Renal pelvis (tissue), 4 donors: Measurements from ENCODE around the gene ANKRD29. TPM values are rescaled to one million over a fixed set of nuclear protein-coding genes. Genes with fewer than 3 reads are reported as not detected.
A peak's percentile ranks its signal among the peaks of the same experiment; 100 is the strongest.
"Not testable (repeated sequence)": the region's sequence is repeated elsewhere in the genome, so short reads cannot be mapped to it uniquely, and the experiment has no call there.

Source experiments
- DNase-seq: peaks from one replicate; pipeline ENCODE4 v3.0.0-alpha.2; 2013
- polyA plus RNA-seq, 3 donors: library from polyadenylated mRNA; unstranded; fragments of 120-200 nt; gene quantifications; one replicate each; pipeline ENCODE4 v1.2.1, GENCODE V29; 2013; ENCODE audit not compliant: insufficient read length in 3 of 3

Gene ANKRD29
- polyA plus RNA-seq, 3 donors = 0.58 to 1.1 (median 0.96) TPM

- DNase-seq = no peak
These were observed 46.5 kb downstream of the ANKRD29 start for GRCh38 chr18:23616258-23616657.

- no peak for DNase-seq
These were observed 47.8 kb downstream of the ANKRD29 start for GRCh38 chr18:23614891-23615290.

- no peak for DNase-seq
These were observed 48.3 kb downstream of the ANKRD29 start for GRCh38 chr18:23614413-23614812.

GRCh38 chr18:23613091-23613475, 49.6 kb downstream of the ANKRD29 start:
- DNase-seq = not testable (repeated sequence)

GRCh38 chr18:23612434-23613090, 50.1 kb downstream of the ANKRD29 start:
- no peak for DNase-seq

GRCh38 chr18:23609390-23610023, 53.2 kb downstream of the ANKRD29 start:
- no peak for DNase-seq

- no peak for DNase-seq
These were observed 54.5 kb downstream of the ANKRD29 start for GRCh38 chr18:23608211-23608610.

GRCh38 chr18:23605941-23606340, 56.8 kb downstream of the ANKRD29 start:
- no peak for DNase-seq

GRCh38 chr18:23599809-23600208, 62.9 kb downstream of the ANKRD29 start:
- DNase-seq = no peak

GRCh38 chr18:23596183-23596582, 66.5 kb downstream of the ANKRD29 start:
- no peak for DNase-seq

GRCh38 chr18:23595591-23595990, 67.1 kb downstream of the ANKRD29 start:
- DNase-seq = no peak

- no peak for DNase-seq
These were observed 69.0 kb downstream of the ANKRD29 start for GRCh38 chr18:23593720-23594119.

GRCh38 chr18:23592911-23593310, 69.8 kb downstream of the ANKRD29 start:
- no peak for DNase-seq

GRCh38 chr18:23591011-23591410, 71.7 kb downstream of the ANKRD29 start:
- no peak for DNase-seq

GRCh38 chr18:23588836-23589560, 73.7 kb downstream of the ANKRD29 start:
- DNase-seq = no peak

GRCh38 chr18:23587220-23587642, 75.5 kb downstream of the ANKRD29 start:
- DNase-seq = no peak

GRCh38 chr18:23586249-23587196, 76.2 kb downstream of the ANKRD29 start, which contains the start of gene NPC1:
TSS of gene NPC1 (minus strand) at chr18:23586506. CDS start at chr18:23586343, 163 bp downstream.
- DNase-seq = peak; percentile 92

- no peak for DNase-seq
These were observed 76.8 kb downstream of the ANKRD29 start for GRCh38 chr18:23585897-23586248.

- no peak for DNase-seq
These were observed 77.5 kb downstream of the ANKRD29 start for GRCh38 chr18:23585007-23585871.

- no peak for DNase-seq
These were observed 78.4 kb downstream of the ANKRD29 start for GRCh38 chr18:23584019-23584983.
